HFFc6 (cell line): ENCODE data around the gene DDX3X. TPM values are rescaled to one million over a fixed set of nuclear protein-coding genes. Genes with fewer than 3 reads are reported as not detected.
"Not testable (repeated sequence)": the region's sequence is repeated elsewhere in the genome, so short reads cannot be mapped to it uniquely, and the experiment has no call there.

Experiments
- DNase-seq: peaks from one replicate; pipeline ENCODE4 v3.0.0-alpha.2; 2018
- H3K27ac Mint-ChIP-seq: 2 replicates; pipeline ENCODE4 v1.8.0; 2020; ENCODE audit warnings: mild to moderate bottlenecking, mixed read lengths
- H3K27me3 Mint-ChIP-seq: 2 replicates; pipeline ENCODE4 v1.8.0; 2021; ENCODE audit warnings: mild to moderate bottlenecking, moderate library complexity, mixed read lengths; ENCODE audit not compliant: insufficient read depth
- H3K36me3 Mint-ChIP-seq: 2 replicates; pipeline ENCODE4 v1.8.0; 2021; ENCODE audit warnings: low read depth, mixed read lengths
- H3K4me1 Mint-ChIP-seq: 2 replicates; pipeline ENCODE4 v1.8.0; 2020; ENCODE audit warnings: low read depth, mixed read lengths
- H3K4me3 Mint-ChIP-seq: 2 replicates; pipeline ENCODE4 v1.8.0; 2020; ENCODE audit warnings: mild to moderate bottlenecking, moderate library complexity, mixed read lengths
- H3K9me3 Mint-ChIP-seq: 2 replicates; pipeline ENCODE4 v1.8.0; 2020; ENCODE audit warnings: mild to moderate bottlenecking, mixed read lengths
- total RNA-seq, 6 experiments: library from RNA; stranded (reverse); fragmentation: NEBNext Ultra II Directional; extraction: Animal tissue kit (Norgen Biotek cat#: 25700); gene quantifications; 2 replicates in 1 of 6; 3 replicates in 5 of 6; pipeline ENCODE4 v1.2.3, GENCODE V29; 2021
- TF ChIP-seq, protein P1 (sequence below): fragments of 200-600 bp; sonication (generic); IDR thresholded peaks from 2 replicates; pipeline ENCODE4 v1.5.0; 2021; ENCODE audit warnings: antibody characterized with exemption, mild to moderate bottlenecking

DDX3X gene
- total RNA-seq, 6 experiments from 2014 or later, result 186 to 228 (median 213) TPM

DNA sequence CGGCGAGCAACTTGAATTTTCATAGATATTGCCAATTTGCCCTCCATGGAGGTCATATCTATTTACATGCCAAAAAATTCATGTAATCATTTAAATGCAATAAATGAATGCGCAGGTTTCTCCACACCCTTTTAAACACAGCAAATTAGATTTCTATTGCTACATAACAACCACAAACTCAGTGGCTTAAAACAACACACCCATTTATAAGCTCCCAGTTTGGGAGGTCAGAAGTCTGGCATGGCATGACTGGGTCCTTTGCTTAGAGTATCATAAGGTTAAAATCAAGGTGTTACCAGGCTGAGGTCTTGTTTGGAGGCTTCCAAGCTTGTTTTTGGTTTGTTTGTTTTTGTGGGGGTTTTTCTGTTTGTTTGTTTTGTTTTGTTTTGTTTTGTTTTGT is 63.3 kb downstream of the DDX3X start:
- TF ChIP-seq, protein P1, sequence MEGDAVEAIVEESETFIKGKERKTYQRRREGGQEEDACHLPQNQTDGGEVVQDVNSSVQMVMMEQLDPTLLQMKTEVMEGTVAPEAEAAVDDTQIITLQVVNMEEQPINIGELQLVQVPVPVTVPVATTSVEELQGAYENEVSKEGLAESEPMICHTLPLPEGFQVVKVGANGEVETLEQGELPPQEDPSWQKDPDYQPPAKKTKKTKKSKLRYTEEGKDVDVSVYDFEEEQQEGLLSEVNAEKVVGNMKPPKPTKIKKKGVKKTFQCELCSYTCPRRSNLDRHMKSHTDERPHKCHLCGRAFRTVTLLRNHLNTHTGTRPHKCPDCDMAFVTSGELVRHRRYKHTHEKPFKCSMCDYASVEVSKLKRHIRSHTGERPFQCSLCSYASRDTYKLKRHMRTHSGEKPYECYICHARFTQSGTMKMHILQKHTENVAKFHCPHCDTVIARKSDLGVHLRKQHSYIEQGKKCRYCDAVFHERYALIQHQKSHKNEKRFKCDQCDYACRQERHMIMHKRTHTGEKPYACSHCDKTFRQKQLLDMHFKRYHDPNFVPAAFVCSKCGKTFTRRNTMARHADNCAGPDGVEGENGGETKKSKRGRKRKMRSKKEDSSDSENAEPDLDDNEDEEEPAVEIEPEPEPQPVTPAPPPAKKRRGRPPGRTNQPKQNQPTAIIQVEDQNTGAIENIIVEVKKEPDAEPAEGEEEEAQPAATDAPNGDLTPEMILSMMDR, result no peak
- Mint-ChIP-seq H3K27me3 (no peaks in the 10 kb centered on the region; the same call in 1 of the 2 replicates), H3K4me3 (no peak overlapping the region), H3K9me3 (no peaks in the 10 kb centered on the region), H3K4me1 (no peaks in the 10 kb centered on the region), H3K27ac (no peak overlapping the region), H3K36me3 (no peaks in the 10 kb centered on the region)
- DNase-seq, result no peak

DNA sequence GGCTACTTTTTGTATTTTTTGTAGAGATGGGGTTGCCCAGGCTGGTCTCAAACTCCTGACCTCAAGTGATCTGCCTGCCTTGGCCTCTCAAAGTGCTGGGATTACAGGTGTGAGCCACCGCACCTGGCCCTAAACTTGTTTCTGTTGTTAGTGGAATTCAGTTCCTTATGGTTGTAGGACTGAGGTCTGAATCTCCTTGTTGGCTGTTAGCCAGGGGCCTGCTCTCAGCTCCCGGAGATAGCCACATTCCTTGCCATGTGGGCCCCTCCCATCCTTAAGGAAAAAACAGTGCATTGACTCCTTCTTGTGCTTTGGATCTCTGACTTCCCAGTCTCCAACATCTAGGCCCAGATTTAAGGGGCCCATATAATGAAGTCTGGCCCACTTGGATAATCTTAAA is 63.8 kb downstream of the DDX3X start:
- TF ChIP-seq, protein P1, result no peak
- H3K36me3 Mint-ChIP-seq, result no peaks in the 10 kb centered on the region
- DNase-seq, result no peak
- no peak overlapping the region for H3K4me3 Mint-ChIP-seq
- H3K4me1 Mint-ChIP-seq, result no peaks in the 10 kb centered on the region
- H3K27ac Mint-ChIP-seq, result no peak overlapping the region
- H3K9me3 Mint-ChIP-seq, result no peaks in the 10 kb centered on the region
- no peaks in the 10 kb centered on the region; the same call in 1 of the 2 replicates for H3K27me3 Mint-ChIP-seq

DNA sequence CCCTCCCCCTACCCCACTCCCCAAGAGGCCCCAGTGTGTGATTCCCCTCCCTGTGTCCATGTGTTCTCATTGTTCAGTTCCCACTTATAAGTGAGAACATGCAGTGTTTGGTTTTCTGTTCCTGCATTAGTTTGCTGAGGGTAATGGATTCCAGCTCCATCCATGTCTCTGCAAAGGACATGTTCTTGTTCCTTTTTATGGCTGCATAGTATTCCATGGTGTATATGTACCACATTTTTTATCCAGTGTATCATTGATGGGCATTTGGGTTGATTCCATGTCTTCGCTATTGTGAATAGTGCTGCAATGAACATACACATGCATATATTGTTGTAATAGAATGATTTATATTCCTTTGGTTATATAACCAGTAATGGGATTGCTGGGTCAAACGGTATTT is 68.6 kb downstream of the DDX3X start:
- H3K27ac Mint-ChIP-seq, H3K27me3 Mint-ChIP-seq, H3K36me3 Mint-ChIP-seq, DNase-seq, H3K9me3 Mint-ChIP-seq, H3K4me1 Mint-ChIP-seq, H3K4me3 Mint-ChIP-seq: not testable (repeated sequence)

DNA sequence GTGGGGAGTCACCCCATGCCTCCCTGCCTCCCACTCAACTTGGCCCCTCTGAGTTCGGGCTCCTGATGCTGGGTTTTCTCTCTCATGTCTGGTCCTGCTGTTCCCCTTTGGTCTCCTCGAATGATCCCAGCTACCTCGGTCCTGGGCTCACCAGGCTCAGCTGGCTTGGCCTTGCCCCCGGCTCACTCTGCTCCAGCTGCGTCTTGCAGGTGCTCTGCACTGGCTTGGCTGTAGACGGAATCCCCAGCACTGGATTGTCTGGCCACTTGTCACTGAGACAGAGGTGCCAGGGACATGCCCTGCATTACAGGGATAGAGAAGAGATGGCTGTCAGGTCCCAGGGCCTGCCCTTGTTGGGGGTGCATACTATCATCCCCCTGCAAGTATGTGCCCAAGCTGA is 71.6 kb downstream of the DDX3X start:
- H3K36me3 Mint-ChIP-seq, result no peaks in the 10 kb centered on the region
- peaks cover 5% of the 10 kb centered on the region; the same call in 1 of the 2 replicates for H3K4me1 Mint-ChIP-seq
- H3K27me3 Mint-ChIP-seq, result peaks cover 2% of the 10 kb centered on the region; the same call in 1 of the 2 replicates
- TF ChIP-seq, protein P1, result no peak
- no peak overlapping the region for H3K4me3 Mint-ChIP-seq
- H3K27ac Mint-ChIP-seq, result no peak overlapping the region
- no peaks in the 10 kb centered on the region for H3K9me3 Mint-ChIP-seq
- DNase-seq, result no peak

DNA sequence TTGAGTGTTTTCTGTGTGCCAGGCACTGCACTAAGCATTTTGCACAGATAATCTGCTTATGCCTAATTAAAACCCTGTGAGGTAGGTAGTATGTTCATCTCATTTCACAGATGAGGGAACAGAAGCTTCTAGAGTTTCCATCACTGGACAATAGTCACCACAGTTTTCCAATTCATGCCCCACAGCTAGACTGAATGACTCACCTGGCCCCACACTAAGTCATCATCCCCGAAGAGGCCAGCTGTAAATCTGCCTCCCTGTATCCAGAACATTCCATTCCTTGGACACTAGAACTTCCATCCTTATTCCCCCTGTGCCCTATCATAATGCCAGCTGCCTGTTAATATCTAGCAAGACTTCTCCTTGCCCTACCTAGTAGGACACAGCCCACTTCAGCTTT is 72.2 kb downstream of the DDX3X start:
- peaks cover 5% of the 10 kb centered on the region; the same call in 1 of the 2 replicates for H3K4me1 Mint-ChIP-seq
- no peaks in the 10 kb centered on the region for H3K36me3 Mint-ChIP-seq
- H3K27ac Mint-ChIP-seq, result no peak overlapping the region
- TF ChIP-seq, protein P1, result no peak
- H3K4me3 Mint-ChIP-seq, result no peak overlapping the region
- DNase-seq, result peak; percentile 25
- H3K9me3 Mint-ChIP-seq, result no peaks in the 10 kb centered on the region
- peaks cover 2% of the 10 kb centered on the region; the same call in 1 of the 2 replicates for H3K27me3 Mint-ChIP-seq

- DNase-seq, result no peak
- Mint-ChIP-seq H3K4me1 (peaks cover 5% of the 10 kb centered on the region; the same call in 1 of the 2 replicates), H3K4me3 (no peak overlapping the region), H3K9me3 (no peaks in the 10 kb centered on the region), H3K36me3 (no peaks in the 10 kb centered on the region), H3K27ac (no peak overlapping the region), H3K27me3 (peaks cover 2% of the 10 kb centered on the region; the same call in 1 of the 2 replicates)
- TF ChIP-seq, protein P1, result no peak
Measured at GRCh38 chrX:41407816-41408215, 73.9 kb downstream of the DDX3X start.
